PC-3 (cell line): ENCODE results near the gene CNGA1.

Experiments
- EZH2phosphoT487 ChIP-seq: fragments of 300-600 bp; sonication (generic); IDR thresholded peaks from 2 replicates; pipeline ENCODE4 v1.6.1; 2018; ENCODE audit warnings: mild to moderate bottlenecking, antibody characterized with exemption, low read length, borderline replicate concordance
- TF ChIP-seq, protein P1 (sequence below): fragments of 300-600 bp; sonication (generic); conservative IDR thresholded peaks from 2 replicates; pipeline ENCODE4 v1.5.1; 2017; ENCODE audit warnings: antibody characterized with exemption, low read depth, mild to moderate bottlenecking, low read length

DNA sequence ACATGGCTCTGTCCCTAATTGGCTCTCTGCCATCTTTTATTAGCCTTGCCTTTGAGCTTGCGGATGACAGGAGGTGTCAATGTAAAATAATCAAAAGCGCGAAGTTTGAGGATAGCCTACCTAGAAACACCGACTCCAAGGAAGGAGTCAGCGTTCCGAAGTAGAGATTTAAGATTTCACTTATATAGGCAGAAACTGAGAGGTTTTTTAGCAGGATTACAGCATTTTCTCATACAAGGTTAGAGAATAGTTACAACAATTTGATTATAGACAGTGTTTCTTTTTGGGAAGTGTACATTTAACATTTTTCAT, 101.6 kb downstream of the CNGA1 start:
- TF ChIP-seq, protein P1, sequence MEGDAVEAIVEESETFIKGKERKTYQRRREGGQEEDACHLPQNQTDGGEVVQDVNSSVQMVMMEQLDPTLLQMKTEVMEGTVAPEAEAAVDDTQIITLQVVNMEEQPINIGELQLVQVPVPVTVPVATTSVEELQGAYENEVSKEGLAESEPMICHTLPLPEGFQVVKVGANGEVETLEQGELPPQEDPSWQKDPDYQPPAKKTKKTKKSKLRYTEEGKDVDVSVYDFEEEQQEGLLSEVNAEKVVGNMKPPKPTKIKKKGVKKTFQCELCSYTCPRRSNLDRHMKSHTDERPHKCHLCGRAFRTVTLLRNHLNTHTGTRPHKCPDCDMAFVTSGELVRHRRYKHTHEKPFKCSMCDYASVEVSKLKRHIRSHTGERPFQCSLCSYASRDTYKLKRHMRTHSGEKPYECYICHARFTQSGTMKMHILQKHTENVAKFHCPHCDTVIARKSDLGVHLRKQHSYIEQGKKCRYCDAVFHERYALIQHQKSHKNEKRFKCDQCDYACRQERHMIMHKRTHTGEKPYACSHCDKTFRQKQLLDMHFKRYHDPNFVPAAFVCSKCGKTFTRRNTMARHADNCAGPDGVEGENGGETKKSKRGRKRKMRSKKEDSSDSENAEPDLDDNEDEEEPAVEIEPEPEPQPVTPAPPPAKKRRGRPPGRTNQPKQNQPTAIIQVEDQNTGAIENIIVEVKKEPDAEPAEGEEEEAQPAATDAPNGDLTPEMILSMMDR = no peak
- no peak for TF ChIP-seq EZH2phosphoT487
